Mammary epithelial cell (primary cell): ENCODE results near the gene ENPP7.

Experiments used
- EZH2 ChIP-seq: IDR thresholded peaks from 2 replicates; pipeline ENCODE4 v1.6.1; 2012; ENCODE audit warnings: low read length, inconsistent platforms, borderline replicate concordance
- TF ChIP-seq, protein P1 (sequence below), 2 donors: IDR thresholded peaks in 1 of 2; conservative IDR thresholded peaks in 1 of 2; 2 replicates each; pipeline ENCODE4 v1.5.1; 2011 to 2012; ENCODE audit warnings: inconsistent platforms in 2 of 2, low read length in 2 of 2, mild to moderate bottlenecking in 2 of 2, control low read depth in 1 of 2, low read depth in 1 of 2; ENCODE audit not compliant: insufficient read depth in 1 of 2; ENCODE audit errors: extremely low read depth in 1 of 2

GRCh38 chr17:79683365-79683764, 47.4 kb upstream of the ENPP7 start:
- TF ChIP-seq, protein P1, sequence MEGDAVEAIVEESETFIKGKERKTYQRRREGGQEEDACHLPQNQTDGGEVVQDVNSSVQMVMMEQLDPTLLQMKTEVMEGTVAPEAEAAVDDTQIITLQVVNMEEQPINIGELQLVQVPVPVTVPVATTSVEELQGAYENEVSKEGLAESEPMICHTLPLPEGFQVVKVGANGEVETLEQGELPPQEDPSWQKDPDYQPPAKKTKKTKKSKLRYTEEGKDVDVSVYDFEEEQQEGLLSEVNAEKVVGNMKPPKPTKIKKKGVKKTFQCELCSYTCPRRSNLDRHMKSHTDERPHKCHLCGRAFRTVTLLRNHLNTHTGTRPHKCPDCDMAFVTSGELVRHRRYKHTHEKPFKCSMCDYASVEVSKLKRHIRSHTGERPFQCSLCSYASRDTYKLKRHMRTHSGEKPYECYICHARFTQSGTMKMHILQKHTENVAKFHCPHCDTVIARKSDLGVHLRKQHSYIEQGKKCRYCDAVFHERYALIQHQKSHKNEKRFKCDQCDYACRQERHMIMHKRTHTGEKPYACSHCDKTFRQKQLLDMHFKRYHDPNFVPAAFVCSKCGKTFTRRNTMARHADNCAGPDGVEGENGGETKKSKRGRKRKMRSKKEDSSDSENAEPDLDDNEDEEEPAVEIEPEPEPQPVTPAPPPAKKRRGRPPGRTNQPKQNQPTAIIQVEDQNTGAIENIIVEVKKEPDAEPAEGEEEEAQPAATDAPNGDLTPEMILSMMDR (conservative IDR thresholded peaks at IDR 0.05 in 1 of 2, IDR thresholded peaks at IDR 0.05 in 1 of 2; ENCODE audit: extremely low read depth in 1 of 2, insufficient read depth in 1 of 2, low read depth in 1 of 2, low read length in 2 of 2): no peak
- no peak for TF ChIP-seq EZH2
